Adrenal gland (tissue), 12 donors: Measurements from ENCODE around the gene ERVMER34-1. TPM values are rescaled to one million over a fixed set of nuclear protein-coding genes. Genes with fewer than 3 reads are reported as not detected.

ENCODE experiments used
- DNase-seq, 7 donors: peaks; one replicate each; pipeline ENCODE4 v3.0.0-alpha.2; 2019 to 2020
- H3K27ac ChIP-seq, 5 donors: fragments of 200-600 bp; sonication (generic) in 4 of 5; 1 replicate in 3 of 5; 2 replicates in 2 of 5; pipeline versions ENCODE4 v1.5.1 to v1.8.0; 2016 to 2020; ENCODE audit warnings: mild to moderate bottlenecking in 1 of 5
- H3K27me3 ChIP-seq: fragments of 200-600 bp; 2 replicates; pipeline ENCODE4 v1.8.0; 2021
- H3K36me3 ChIP-seq, 2 donors: fragments of 200-600 bp; replicated peaks in 1 of 2; 1 replicate in 1 of 2; 2 replicates in 1 of 2; pipeline versions ENCODE4 v1.5.1 to v1.8.0; 2018 to 2022
- H3K4me1 ChIP-seq, 2 donors: fragments of 200-600 bp; replicated peaks in 1 of 2; 1 replicate in 1 of 2; 2 replicates in 1 of 2; pipeline versions ENCODE4 v1.5.1 to v1.8.0; 2018 to 2021
- H3K4me3 ChIP-seq, 4 donors: fragments of 200-600 bp; sonication (generic) in 3 of 4; one replicate each; pipeline ENCODE4 v1.5.1; 2016 to 2018
- H3K9me3 ChIP-seq, 3 donors: fragments of 200-600 bp; sonication (generic) in 1 of 3; replicated peaks in 1 of 3; 1 replicate in 2 of 3; 2 replicates in 1 of 3; pipeline versions ENCODE4 v1.5.1 to v1.8.0; 2016 to 2021
- CTCF ChIP-seq, 6 experiments: fragments of 450-650 bp in 4 of 6; fragments of 200-600 bp in 2 of 6; sonication (generic) in 1 of 6; IDR thresholded peaks; 1 replicate in 5 of 6; 2 replicates in 1 of 6; pipeline versions ENCODE4 v1.5.1 to v1.8.0; 2016 to 2021; ENCODE audit warnings: antibody characterized with exemption in 6 of 6, mild to moderate bottlenecking in 2 of 6, moderate library complexity in 1 of 6
- POLR2A ChIP-seq, 2 donors: fragments of 450-650 bp; IDR thresholded peaks; one replicate each; pipeline ENCODE4 v1.6.1; 2017; ENCODE audit warnings: antibody characterized with exemption in 2 of 2, mild to moderate bottlenecking in 2 of 2, moderate library complexity in 1 of 2
- WGBS, 4 donors: extraction: QIAGEN DNeasy Blood & Tissue Kit in 2 of 4; methylation state at CpG; one replicate each; pipeline versions ENCODE4 v1.1.5 to v1.1.7; 2013 to 2017; 5-methylcytosine and 5-hydroxymethylcytosine counted together
- intact Hi-C, 2 donors: fragments of 100-400 bp; cut with DNase I; formaldehyde crosslinking; loops; one replicate each; pipeline versions ENCODE4 v1.14.1 to v1.15.0; 2022 to 2023
- polyA plus RNA-seq, 3 donors: library from polyadenylated mRNA; stranded (reverse); fragments of 200-250 nt in 2 of 3; fragments of 350-450 nt in 1 of 3; fragmentation: Illumina TruSeq in 1 of 3; extraction: RNeasy Lipid Tissue Mini Kit (QIAGEN cat#74804) in 1 of 3; gene quantifications; one replicate each; pipeline ENCODE4 v1.2.3, GENCODE V29; 2013 to 2014
- total RNA-seq, 9 donors: library from RNA; depleted of rRNA in 4 of 9; stranded (reverse); fragments of >200 nt in 4 of 9; fragments of 120-200 nt in 1 of 9; fragmentation: NEBNext Ultra II Directional in 1 of 9; extraction: Animal tissue kit (Norgen Biotek cat#: 25700) in 1 of 9; gene quantifications; one replicate each; pipeline versions ENCODE4 v1.1.0 to v1.2.4, GENCODE V29; 2013 to 2023
- donor health status: healthy with polysubstance abuse.
- donor health status: Bipolar disorder and iron deficiency.
- donor health status: DM: yes; HTN: yes; CAD: no.
- donor health status: DM: no; HTN: no; CAD: no.
- donor health status: DM: no; HTN: no; CAD: no.
- donor health status: DM: yes; HTN: yes; CAD: no.

ERVMER34-1 gene
- total and polyA plus RNA-seq, 12 donors: 0.28 to 2.1 (median 0.97) TPM

DNA sequence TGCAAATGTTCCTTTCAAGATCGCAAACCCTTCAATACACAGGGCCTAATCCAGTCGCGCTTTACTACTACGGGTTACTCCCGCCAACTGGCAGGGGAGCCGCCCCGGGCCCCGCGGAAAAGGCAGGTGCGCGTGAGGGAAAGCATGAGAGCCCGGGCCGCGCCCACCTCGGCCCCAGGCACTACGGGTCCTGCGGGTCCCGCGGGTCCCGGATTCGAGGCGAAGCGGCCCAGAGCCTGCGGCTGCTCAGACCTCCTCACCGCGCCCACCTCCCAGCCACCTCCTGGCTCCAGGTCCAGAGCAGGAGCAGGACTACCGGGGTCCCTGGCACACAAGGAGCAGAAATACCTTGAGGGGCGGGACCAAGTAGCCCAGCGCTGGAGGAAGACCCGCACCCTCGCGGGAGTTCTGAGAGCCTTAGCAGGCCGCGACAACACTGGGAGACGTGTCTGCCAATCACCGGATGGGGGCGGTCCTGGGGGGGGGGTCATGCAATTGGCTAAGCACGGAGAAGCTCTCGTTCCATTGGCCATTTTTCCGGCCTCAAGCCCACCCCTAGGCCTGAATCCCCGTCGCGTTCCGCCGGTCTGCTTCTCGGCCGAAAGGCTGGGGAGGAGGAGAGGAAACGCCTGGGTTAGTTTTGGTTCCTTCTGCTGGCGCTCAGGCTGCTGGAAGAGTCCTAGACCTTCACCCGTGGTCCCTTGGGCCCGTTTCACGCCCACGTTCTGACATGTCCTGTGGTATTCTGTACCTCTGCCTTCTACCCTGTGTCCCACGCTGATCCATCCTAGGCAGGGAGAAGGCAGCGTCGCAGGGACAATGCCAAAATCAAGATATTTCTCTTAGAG, 29.0 kb downstream of the ERVMER34-1 start:
- Histone ChIP-seq H3K4me1 (peaks cover 5% of the 10 kb centered on the region in 2 donors), H3K9me3 (no peaks in the 10 kb centered on the region), H3K27ac (peak overlapping the region; percentile 60 to 91 (median 83)), H3K27me3 (no peaks in the 10 kb centered on the region), H3K4me3 (peak overlapping the region; percentile 57 to 84 (median 73)), H3K36me3 (no peaks in the 10 kb centered on the region)
- WGBS, 4 donors: 0 to 3% (median 1%) methylated on average over 9 to 56 of the region's 56 CpGs
- intact Hi-C loops: no loop called here
- peak; percentile 93 to 98 (median 96) for DNase-seq
- TF ChIP-seq POLR2A (IDR thresholded peaks at IDR 0.05) (peak; percentile 76 to 82), CTCF (IDR thresholded peaks at IDR 0.05) (no peak)

DNA sequence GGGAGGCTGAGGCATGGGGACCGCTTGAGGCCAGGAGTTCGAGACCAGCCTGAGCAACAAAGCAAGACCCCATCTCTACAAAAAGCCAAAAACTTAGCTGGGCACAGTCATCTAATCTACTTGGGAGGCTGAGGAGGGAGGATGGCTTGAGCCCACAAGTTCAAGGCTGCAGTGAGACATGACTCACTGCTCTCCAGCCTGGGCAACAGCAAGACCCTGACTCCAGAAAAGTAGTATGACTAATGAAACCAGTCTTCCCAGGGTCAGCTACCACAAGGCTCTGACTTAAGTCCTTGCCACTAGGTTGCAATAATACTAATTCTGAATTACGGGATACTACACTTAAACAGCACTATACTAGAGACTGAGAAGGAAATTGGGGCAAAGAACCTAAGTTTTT, 33.1 kb downstream of the ERVMER34-1 start:
- TF ChIP-seq CTCF (IDR thresholded peaks at IDR 0.05) (no peak), POLR2A (IDR thresholded peaks at IDR 0.05) (no peak)
- Histone ChIP-seq H3K36me3 (peaks cover 0 to 17% of the 10 kb centered on the region in 2 donors), H3K27ac (peak overlapping the region in 1 of 5 donors; percentile 9), H3K4me3 (no peak overlapping the region), H3K9me3 (no peaks in the 10 kb centered on the region), H3K27me3 (no peaks in the 10 kb centered on the region), H3K4me1 (peaks cover 21 to 29% of the 10 kb centered on the region in 2 donors)
- DNase-seq: peak in 6 of 7 donors; percentile 31 to 62 (median 45)
- 75 to 84% (median 81%) methylated on average over 3 of the region's 3 CpGs for WGBS, 4 donors
- intact Hi-C loops: loop anchor here in 1 of 2 donors (10.0 kb wide), 1 partner anchor 147 kb away; the partner anchor contains the start of gene RASL11B

GRCh38 chr4:52716364-52717151, 34.7 kb downstream of the ERVMER34-1 start:
- WGBS, 4 donors: 90 to 98% (median 93%) methylated on average over 6 of the region's 6 CpGs
- H3K36me3 ChIP-seq: peaks cover 0 to 17% of the 10 kb centered on the region in 2 donors
- intact Hi-C loops: loop anchor here in 1 of 2 donors (10.0 kb wide), 1 partner anchor 148 kb away; the partner anchor contains the start of gene RASL11B

More at GRCh38 chr4:52716364-52717151, 34.7 kb downstream of the ERVMER34-1 start:
- H3K27me3 ChIP-seq: no peaks in the 10 kb centered on the region
- no peak for DNase-seq
- no peak for TF ChIP-seq CTCF (IDR thresholded peaks at IDR 0.05)
- TF ChIP-seq POLR2A (IDR thresholded peaks at IDR 0.05): no peak
- no peaks in the 10 kb centered on the region for H3K9me3 ChIP-seq
- no peak overlapping the region for H3K27ac ChIP-seq
- peaks cover 16 to 28% of the 10 kb centered on the region in 2 donors for H3K4me1 ChIP-seq
- no peak overlapping the region for H3K4me3 ChIP-seq
